GM19238 (cell line): ENCODE results near the gene DIRAS1.
"Not testable (repeated sequence)": the region's sequence is repeated elsewhere in the genome, so short reads cannot be mapped to it uniquely, and the experiment has no call there.

Source experiments
- DNase-seq: peaks from one replicate; pipeline ENCODE4 v3.0.0; 2011; ENCODE audit warnings: low spot score; ENCODE audit not compliant: insufficient read length

Gene DIRAS1

GRCh38 chr19:2714102-2714501 lies 7.1 kb downstream of the DIRAS1 start:
- not testable (repeated sequence) for DNase-seq

GRCh38 chr19:2713170-2713569 lies 8.0 kb downstream of the DIRAS1 start:
- DNase-seq = not testable (repeated sequence)

GRCh38 chr19:2711875-2712205 lies 9.3 kb downstream of the DIRAS1 start:
- DNase-seq = no peak

- no peak for DNase-seq
Observed at GRCh38 chr19:2711172-2711874, 9.8 kb downstream of the DIRAS1 start.

GRCh38 chr19:2706251-2706650 lies 14.9 kb downstream of the DIRAS1 start:
- DNase-seq = no peak

GRCh38 chr19:2703691-2704216 lies 17.4 kb downstream of the DIRAS1 start:
- no peak for DNase-seq

- no peak for DNase-seq
Observed at GRCh38 chr19:2703077-2703437, 18.1 kb downstream of the DIRAS1 start.

GRCh38 chr19:2702170-2703076 lies 18.7 kb downstream of the DIRAS1 start, which contains the start of gene GNG7:
Gene GNG7 (minus strand): TSS chr19:2702694. CDS start chr19:2520688, 182,006 bp downstream.
- peak; percentile 100 for DNase-seq

- DNase-seq = no peak
Observed at GRCh38 chr19:2701361-2702169, 19.6 kb downstream of the DIRAS1 start.

GRCh38 chr19:2700660-2701360 lies 20.4 kb downstream of the DIRAS1 start:
- no peak for DNase-seq

GRCh38 chr19:2699413-2700140 lies 21.6 kb downstream of the DIRAS1 start:
- no peak for DNase-seq

GRCh38 chr19:2694196-2694595 lies 27.0 kb downstream of the DIRAS1 start:
- no peak for DNase-seq

GRCh38 chr19:2693492-2694160 lies 27.5 kb downstream of the DIRAS1 start:
- no peak for DNase-seq

GRCh38 chr19:2691951-2692350 lies 29.2 kb downstream of the DIRAS1 start:
- no peak for DNase-seq

- DNase-seq = no peak
Observed at GRCh38 chr19:2690856-2691255, 30.3 kb downstream of the DIRAS1 start.

- no peak for DNase-seq
Observed at GRCh38 chr19:2686360-2686759, 34.8 kb downstream of the DIRAS1 start.

GRCh38 chr19:2685204-2685704 lies 35.9 kb downstream of the DIRAS1 start:
- no peak for DNase-seq

- DNase-seq = no peak
Observed at GRCh38 chr19:2683430-2684003, 37.7 kb downstream of the DIRAS1 start.

GRCh38 chr19:2680808-2681207 lies 40.4 kb downstream of the DIRAS1 start:
- DNase-seq = no peak
